GM12878 (cell line): ENCODE measurements around the gene PARP1. TPM values are rescaled to one million over a fixed set of nuclear protein-coding genes. Genes with fewer than 3 reads are reported as not detected.

Source experiments
- JUND ChIP-seq: IDR thresholded peaks from 2 replicates; pipeline ENCODE4 v1.6.1; 2012; ENCODE audit warnings: low read depth, mild to moderate bottlenecking, low read length, improper control_type of control experiment, moderate library complexity
- KAT2A ChIP-seq: conservative IDR thresholded peaks from 2 replicates; pipeline ENCODE4 v1.6.1; 2011; ENCODE audit warnings: low read depth, low read length; ENCODE audit not compliant: control insufficient read depth
- NFIC ChIP-seq: IDR thresholded peaks from 2 replicates; pipeline ENCODE4 v1.6.1; 2012; ENCODE audit warnings: low read depth, mild to moderate bottlenecking, inconsistent platforms, low read length, moderate library complexity
- POU2F2 ChIP-seq: IDR thresholded peaks from 3 replicates; pipeline ENCODE4 v1.6.1; 2011; ENCODE audit warnings: low read depth, mild to moderate bottlenecking, low read length, borderline replicate concordance
- SREBF1 ChIP-seq: IDR thresholded peaks from 2 replicates; pipeline ENCODE4 v1.6.1; 2012; ENCODE audit warnings: mild to moderate bottlenecking, low read length
- STAT1 ChIP-seq: fragments of 450-650 bp; conservative IDR thresholded peaks from 2 replicates; pipeline ENCODE4 v1.6.1; 2014; ENCODE audit warnings: antibody characterized with exemption, mild to moderate bottlenecking
- TAF1 ChIP-seq: IDR thresholded peaks from 2 replicates; pipeline ENCODE4 v1.6.1; 2011; ENCODE audit warnings: mild to moderate bottlenecking, low read depth, low read length, borderline replicate concordance
- ZNF207 ChIP-seq: fragments of 450-650 bp; IDR thresholded peaks from 2 replicates; pipeline ENCODE4 v1.6.1; 2014; ENCODE audit warnings: antibody characterized with exemption, mild to moderate bottlenecking, borderline replicate concordance
- polyA plus RNA-seq, 11 experiments: library from polyadenylated mRNA; depleted of rRNA in 4 of 11; unstranded in 6 of 11; stranded (reverse) in 5 of 11; fragments of >200 nt; fragmentation: Nextera tagmentation in 4 of 11; fragmentation: Illumina TruSeq in 1 of 11; extraction: Ambion mirVana in 4 of 11; extraction: Trizol in 1 of 11; gene quantifications; 1 replicate in 1 of 11; 2 replicates in 10 of 11; pipeline versions ENCODE4 v1.2.1 to v1.2.3, GENCODE V29; 2011 to 2016; ENCODE audit warnings: inconsistent platforms in 2 of 11, missing spikeins in 2 of 11, low read depth in 1 of 11
- total RNA-seq, 4 experiments: library from RNA; depleted of rRNA in 3 of 4; stranded (reverse); fragments of >200 nt in 3 of 4; fragmentation: Illumina TruSeq in 1 of 4; extraction: Trizol in 1 of 4; gene quantifications; 2 replicates each; pipeline versions ENCODE4 v1.2.1 to v1.2.3, GENCODE V29; 2013 to 2021
- TF ChIP-seq, protein P1 (sequence below): IDR thresholded peaks from 2 replicates; pipeline ENCODE4 v1.6.1; 2012; ENCODE audit warnings: mild to moderate bottlenecking, low read depth, low read length
- TF ChIP-seq, protein P2 (sequence below): fragments of 150-350 bp; IDR thresholded peaks from 2 replicates; pipeline ENCODE4 v1.6.1; 2016; ENCODE audit warnings: low read depth, low read length

PARP1 gene
- total and polyA plus RNA-seq, 10 of the 15 experiments (the other 5 are each of a cell fraction or from before 2014, with no cell fraction given) = 113 to 287 (median 265) TPM

GRCh38 chr1:226420328-226420727 is 12.4 kb upstream of the PARP1 start (continued):
- TF ChIP-seq, protein P1, sequence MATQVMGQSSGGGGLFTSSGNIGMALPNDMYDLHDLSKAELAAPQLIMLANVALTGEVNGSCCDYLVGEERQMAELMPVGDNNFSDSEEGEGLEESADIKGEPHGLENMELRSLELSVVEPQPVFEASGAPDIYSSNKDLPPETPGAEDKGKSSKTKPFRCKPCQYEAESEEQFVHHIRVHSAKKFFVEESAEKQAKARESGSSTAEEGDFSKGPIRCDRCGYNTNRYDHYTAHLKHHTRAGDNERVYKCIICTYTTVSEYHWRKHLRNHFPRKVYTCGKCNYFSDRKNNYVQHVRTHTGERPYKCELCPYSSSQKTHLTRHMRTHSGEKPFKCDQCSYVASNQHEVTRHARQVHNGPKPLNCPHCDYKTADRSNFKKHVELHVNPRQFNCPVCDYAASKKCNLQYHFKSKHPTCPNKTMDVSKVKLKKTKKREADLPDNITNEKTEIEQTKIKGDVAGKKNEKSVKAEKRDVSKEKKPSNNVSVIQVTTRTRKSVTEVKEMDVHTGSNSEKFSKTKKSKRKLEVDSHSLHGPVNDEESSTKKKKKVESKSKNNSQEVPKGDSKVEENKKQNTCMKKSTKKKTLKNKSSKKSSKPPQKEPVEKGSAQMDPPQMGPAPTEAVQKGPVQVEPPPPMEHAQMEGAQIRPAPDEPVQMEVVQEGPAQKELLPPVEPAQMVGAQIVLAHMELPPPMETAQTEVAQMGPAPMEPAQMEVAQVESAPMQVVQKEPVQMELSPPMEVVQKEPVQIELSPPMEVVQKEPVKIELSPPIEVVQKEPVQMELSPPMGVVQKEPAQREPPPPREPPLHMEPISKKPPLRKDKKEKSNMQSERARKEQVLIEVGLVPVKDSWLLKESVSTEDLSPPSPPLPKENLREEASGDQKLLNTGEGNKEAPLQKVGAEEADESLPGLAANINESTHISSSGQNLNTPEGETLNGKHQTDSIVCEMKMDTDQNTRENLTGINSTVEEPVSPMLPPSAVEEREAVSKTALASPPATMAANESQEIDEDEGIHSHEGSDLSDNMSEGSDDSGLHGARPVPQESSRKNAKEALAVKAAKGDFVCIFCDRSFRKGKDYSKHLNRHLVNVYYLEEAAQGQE = no peak
- no peak for TF ChIP-seq POU2F2
- no peak for TF ChIP-seq STAT1
- TF ChIP-seq KAT2A = no peak
- TF ChIP-seq JUND = no peak
- TF ChIP-seq, protein P2, sequence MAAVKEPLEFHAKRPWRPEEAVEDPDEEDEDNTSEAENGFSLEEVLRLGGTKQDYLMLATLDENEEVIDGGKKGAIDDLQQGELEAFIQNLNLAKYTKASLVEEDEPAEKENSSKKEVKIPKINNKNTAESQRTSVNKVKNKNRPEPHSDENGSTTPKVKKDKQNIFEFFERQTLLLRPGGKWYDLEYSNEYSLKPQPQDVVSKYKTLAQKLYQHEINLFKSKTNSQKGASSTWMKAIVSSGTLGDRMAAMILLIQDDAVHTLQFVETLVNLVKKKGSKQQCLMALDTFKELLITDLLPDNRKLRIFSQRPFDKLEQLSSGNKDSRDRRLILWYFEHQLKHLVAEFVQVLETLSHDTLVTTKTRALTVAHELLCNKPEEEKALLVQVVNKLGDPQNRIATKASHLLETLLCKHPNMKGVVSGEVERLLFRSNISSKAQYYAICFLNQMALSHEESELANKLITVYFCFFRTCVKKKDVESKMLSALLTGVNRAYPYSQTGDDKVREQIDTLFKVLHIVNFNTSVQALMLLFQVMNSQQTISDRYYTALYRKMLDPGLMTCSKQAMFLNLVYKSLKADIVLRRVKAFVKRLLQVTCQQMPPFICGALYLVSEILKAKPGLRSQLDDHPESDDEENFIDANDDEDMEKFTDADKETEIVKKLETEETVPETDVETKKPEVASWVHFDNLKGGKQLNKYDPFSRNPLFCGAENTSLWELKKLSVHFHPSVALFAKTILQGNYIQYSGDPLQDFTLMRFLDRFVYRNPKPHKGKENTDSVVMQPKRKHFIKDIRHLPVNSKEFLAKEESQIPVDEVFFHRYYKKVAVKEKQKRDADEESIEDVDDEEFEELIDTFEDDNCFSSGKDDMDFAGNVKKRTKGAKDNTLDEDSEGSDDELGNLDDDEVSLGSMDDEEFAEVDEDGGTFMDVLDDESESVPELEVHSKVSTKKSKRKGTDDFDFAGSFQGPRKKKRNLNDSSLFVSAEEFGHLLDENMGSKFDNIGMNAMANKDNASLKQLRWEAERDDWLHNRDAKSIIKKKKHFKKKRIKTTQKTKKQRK = no peak
- no peak for TF ChIP-seq SREBF1
- TF ChIP-seq ZNF207 = no peak
- no peak for TF ChIP-seq NFIC
- TF ChIP-seq TAF1 = no peak
